Heart right ventricle (tissue), 16 donors: ENCODE data around the gene PCA3. TPM values are rescaled to one million over a fixed set of nuclear protein-coding genes. Genes with fewer than 3 reads are reported as not detected.

Source experiments
- ATAC-seq, 8 donors: fragments of 200-7000 bp; cut with Tn5 transposase; one replicate each; pipeline ENCODE4 v1.9.1; 2020; ENCODE audit warnings: mild to moderate bottlenecking in 8 of 8, moderate library complexity in 8 of 8, moderate number of reproducible peaks in 1 of 8
- DNase-seq, 2 donors: peaks; one replicate each; pipeline ENCODE4 v3.0.0-alpha.2; 2020
- H3K27ac ChIP-seq, 10 donors: fragments of 200-600 bp; sonication (generic) in 2 of 10; one replicate each; pipeline versions ENCODE4 v1.5.0 to v1.8.0; 2020 to 2022; ENCODE audit warnings: mild to moderate bottlenecking in 3 of 10
- H3K27me3 ChIP-seq, 7 donors: fragments of 200-600 bp; one replicate each; pipeline ENCODE4 v1.8.0; 2021 to 2022; ENCODE audit warnings: mild to moderate bottlenecking in 2 of 7
- H3K36me3 ChIP-seq, 9 donors: fragments of 200-600 bp; sonication (generic) in 1 of 9; one replicate each; pipeline versions ENCODE4 v1.5.0 to v1.8.0; 2020 to 2022; ENCODE audit warnings: mild to moderate bottlenecking in 2 of 9
- H3K4me1 ChIP-seq, 9 donors: fragments of 200-600 bp; sonication (generic) in 1 of 9; one replicate each; pipeline versions ENCODE4 v1.5.0 to v1.8.0; 2020 to 2022; ENCODE audit warnings: mild to moderate bottlenecking in 4 of 9
- H3K4me3 ChIP-seq, 10 donors: fragments of 200-600 bp; sonication (generic) in 2 of 10; one replicate each; pipeline versions ENCODE4 v1.5.0 to v1.8.0; 2020 to 2022; ENCODE audit warnings: mild to moderate bottlenecking in 7 of 10, moderate library complexity in 2 of 10
- H3K9me3 ChIP-seq, 11 donors: fragments of 200-600 bp in 10 of 11; sonication (generic) in 2 of 11; one replicate each; pipeline versions ENCODE4 v1.5.0 to v1.8.0; 2013 to 2022; ENCODE audit warnings: mild to moderate bottlenecking in 2 of 11, control low read depth in 1 of 11, moderate library complexity in 1 of 11
- WGBS, 2 donors: extraction: QIAGEN DNeasy Blood & Tissue Kit; methylation state at CpG; one replicate each; pipeline ENCODE4 v1.1.7; 2013; ENCODE audit warnings: inconsistent platforms in 1 of 2; 5-methylcytosine and 5-hydroxymethylcytosine counted together
- intact Hi-C, 10 donors: fragments of 100-400 bp; cut with DNase I; formaldehyde crosslinking; loops; one replicate each; pipeline versions ENCODE4 v1.11.1 to v1.14.2; 2022
- polyA plus RNA-seq, 2 donors: library from polyadenylated mRNA; stranded (reverse); fragments of 200-250 nt; gene quantifications; one replicate each; pipeline ENCODE4 v1.2.3, GENCODE V29; 2013
- total RNA-seq, 10 donors: library from RNA; stranded (reverse); fragmentation: NEBNext Ultra II Directional in 3 of 10; extraction: Animal tissue kit (Norgen Biotek cat#: 25700) in 3 of 10; gene quantifications; one replicate each; pipeline versions ENCODE4 v1.2.1 to v1.2.4, GENCODE V29; 2021 to 2023
- TF ChIP-seq, protein P1 (sequence below), 9 donors: fragments of 200-600 bp; sonication (generic) in 2 of 9; IDR thresholded peaks; one replicate each; pipeline versions ENCODE4 v1.5.0 to v1.8.0; 2021 to 2022; ENCODE audit warnings: antibody characterized with exemption in 9 of 9, mild to moderate bottlenecking in 5 of 9, moderate library complexity in 1 of 9
- donor health status: Arrhythmogenic right ventricular cardiomyopathy.
- donor health status: ischemic (EF 13 %, LVEDD 7.1; RV severe dilation, severe dysfunction).
- donor health status: healthy with polysubstance abuse.
- donor health status: DM: no; HTN: yes; CAD: no.
- donor health status: DM: no; HTN: no; CAD: no.
- donor health status: ischemic (EF 25% LVEDD 6.9; RV normal size, moderate dysfunction).
- donor health status: ischemic (EF 25% LVEDD 5.7; RV mildly dilated, moderate dysfunction).
- donor health status: healthy.
- donor health status: DM: yes; HTN: yes; CAD: no.
- donor health status: Ischemic cardiomyopathy.
- donor health status: ischemic (EF 35%, LVEDD 5.7; RV mildly dilated, moderate dysfunction).
- donor health status: nonischemic (EF 11% LVEDD 7.7; RV severe dilation, severe dysfunction).
- donor health status: DM: yes; HTN: yes; CAD: no.
- donor health status: PGD.
- donor health status: ischemic (EF 29% LVEDD 5.4; RV normal size, mild dysfunction).
- donor health status: nonischemic (EF 23%, LVEDD 6.1; RV moderate dilation, normal function).

Gene PCA3
- total and polyA plus RNA-seq, 12 donors, result 0.01 TPM; not detected in 11

DNA sequence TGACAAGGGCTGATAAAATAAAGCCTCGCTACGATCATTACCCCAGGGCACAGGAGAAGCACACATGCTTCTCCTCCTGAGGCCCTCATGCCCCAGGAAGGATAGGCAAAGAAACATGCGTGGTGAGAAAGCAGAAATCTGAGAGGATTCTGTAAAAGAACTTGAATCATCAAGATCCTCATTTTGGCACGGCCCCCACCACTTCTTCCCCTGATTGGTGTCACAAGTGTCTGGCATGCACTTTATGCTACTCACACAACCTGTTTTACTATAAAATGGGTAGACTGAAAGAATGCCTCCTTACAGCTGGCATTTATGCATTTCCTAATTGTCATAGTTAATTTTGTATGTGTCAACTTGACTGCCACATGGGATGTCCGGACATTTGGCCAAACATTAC, 32.1 kb downstream of the PCA3 start:
- Histone ChIP-seq H3K27me3 (peaks cover 0 to 8% (median 3%) of the 10 kb centered on the region in 7 donors), H3K27ac (no peak overlapping the region), H3K36me3 (no peaks in the 10 kb centered on the region), H3K4me3 (no peak overlapping the region), H3K4me1 (no peaks in the 10 kb centered on the region), H3K9me3 (no peaks in the 10 kb centered on the region)
- TF ChIP-seq, protein P1, sequence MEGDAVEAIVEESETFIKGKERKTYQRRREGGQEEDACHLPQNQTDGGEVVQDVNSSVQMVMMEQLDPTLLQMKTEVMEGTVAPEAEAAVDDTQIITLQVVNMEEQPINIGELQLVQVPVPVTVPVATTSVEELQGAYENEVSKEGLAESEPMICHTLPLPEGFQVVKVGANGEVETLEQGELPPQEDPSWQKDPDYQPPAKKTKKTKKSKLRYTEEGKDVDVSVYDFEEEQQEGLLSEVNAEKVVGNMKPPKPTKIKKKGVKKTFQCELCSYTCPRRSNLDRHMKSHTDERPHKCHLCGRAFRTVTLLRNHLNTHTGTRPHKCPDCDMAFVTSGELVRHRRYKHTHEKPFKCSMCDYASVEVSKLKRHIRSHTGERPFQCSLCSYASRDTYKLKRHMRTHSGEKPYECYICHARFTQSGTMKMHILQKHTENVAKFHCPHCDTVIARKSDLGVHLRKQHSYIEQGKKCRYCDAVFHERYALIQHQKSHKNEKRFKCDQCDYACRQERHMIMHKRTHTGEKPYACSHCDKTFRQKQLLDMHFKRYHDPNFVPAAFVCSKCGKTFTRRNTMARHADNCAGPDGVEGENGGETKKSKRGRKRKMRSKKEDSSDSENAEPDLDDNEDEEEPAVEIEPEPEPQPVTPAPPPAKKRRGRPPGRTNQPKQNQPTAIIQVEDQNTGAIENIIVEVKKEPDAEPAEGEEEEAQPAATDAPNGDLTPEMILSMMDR (IDR thresholded peaks at IDR 0.05), result no peak
- ATAC-seq (no peak), DNase-seq (no peak)
- WGBS, 2 donors, result 71 to 74% methylated on average over 5 of the region's 5 CpGs
- intact Hi-C loops, result no loop called here

DNA sequence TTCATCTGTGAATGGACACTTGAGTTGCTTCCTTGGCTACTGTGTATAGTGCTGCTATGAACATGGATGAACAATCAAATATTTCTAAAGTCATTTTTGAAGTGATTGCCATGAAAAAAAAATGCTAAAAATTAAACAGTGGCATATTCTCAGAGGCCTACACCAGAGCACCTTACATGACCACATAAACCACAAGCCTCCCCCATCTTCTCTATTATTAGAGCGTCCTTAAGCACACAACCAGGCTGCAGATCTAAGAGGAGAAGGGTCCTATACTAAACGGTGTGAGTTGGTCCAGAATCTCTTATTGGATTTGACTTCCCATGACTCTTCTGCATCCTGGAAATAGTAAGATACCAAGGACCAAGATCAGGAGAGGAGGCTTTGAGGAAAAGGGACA, 34.3 kb downstream of the PCA3 start:
- Histone ChIP-seq H3K36me3 (no peaks in the 10 kb centered on the region), H3K27ac (no peak overlapping the region), H3K4me3 (no peak overlapping the region), H3K27me3 (peaks cover 0 to 16% (median 6%) of the 10 kb centered on the region in 7 donors), H3K9me3 (no peaks in the 10 kb centered on the region), H3K4me1 (no peaks in the 10 kb centered on the region)
- intact Hi-C loops, result no loop called here
- 74 to 85% methylated on average over 2 of the region's 2 CpGs for WGBS, 2 donors
- no peak for ATAC-seq
- DNase-seq, result no peak
- TF ChIP-seq, protein P1 (IDR thresholded peaks at IDR 0.05), result no peak

DNA sequence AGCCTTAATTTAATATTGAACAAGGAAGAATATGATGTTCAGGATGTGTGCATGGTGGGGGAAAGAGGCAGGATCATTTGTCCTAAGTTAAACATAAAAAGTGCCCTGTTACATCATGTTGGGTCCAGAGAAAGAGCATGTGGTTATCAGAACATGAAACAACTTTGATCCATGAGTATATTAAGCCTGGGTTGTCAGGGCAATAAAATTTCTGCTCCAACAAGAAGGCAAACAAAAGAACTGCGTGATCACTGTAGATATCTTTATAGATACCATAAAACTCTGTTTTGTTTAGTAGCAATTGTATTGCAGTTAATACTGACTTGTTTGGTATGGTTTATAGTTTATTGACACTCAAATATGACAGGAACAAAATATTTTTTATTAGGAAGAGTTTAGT, 35.2 kb downstream of the PCA3 start:
- no peaks in the 10 kb centered on the region for H3K36me3 ChIP-seq
- H3K4me1 ChIP-seq, result no peaks in the 10 kb centered on the region
- 92 to 95% methylated on average over 1 of the region's 1 CpG for WGBS, 2 donors
- DNase-seq (no peak), ATAC-seq (no peak)
- peaks cover 0 to 21% (median 15%) of the 10 kb centered on the region in 7 donors for H3K27me3 ChIP-seq
- H3K9me3 ChIP-seq, result no peaks in the 10 kb centered on the region
- no peak overlapping the region for H3K4me3 ChIP-seq
- TF ChIP-seq, protein P1 (IDR thresholded peaks at IDR 0.05), result no peak
- no peak overlapping the region for H3K27ac ChIP-seq
- intact Hi-C loops, result no loop called here

DNA sequence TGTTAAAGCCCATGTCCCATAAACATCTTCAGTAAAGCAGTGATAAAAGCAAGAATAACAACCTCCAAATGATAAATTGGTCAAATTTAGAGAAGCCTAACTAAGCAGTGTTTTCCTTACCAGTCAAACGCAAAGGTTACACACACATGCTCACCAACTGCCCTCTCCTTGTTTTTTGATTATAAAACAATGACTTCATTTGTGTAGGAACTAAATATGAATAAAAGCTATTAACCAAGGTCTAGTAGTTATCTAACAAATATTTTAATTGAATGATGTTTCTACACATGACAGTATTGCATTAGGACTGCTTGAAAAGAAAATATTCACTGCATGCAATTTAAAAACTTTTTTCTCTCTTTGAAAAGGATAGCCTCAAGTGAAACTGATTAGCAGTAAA, 36.7 kb downstream of the PCA3 start:
- intact Hi-C loops, result no loop called here
- TF ChIP-seq, protein P1 (IDR thresholded peaks at IDR 0.05), result no peak

More for the DNA sequence above, 36.7 kb downstream of the PCA3 start:
- ATAC-seq (no peak), DNase-seq (no peak)
- H3K9me3 ChIP-seq, result no peaks in the 10 kb centered on the region
- no peak overlapping the region for H3K27ac ChIP-seq
- H3K27me3 ChIP-seq, result peaks cover 0 to 21% (median 17%) of the 10 kb centered on the region in 7 donors
- H3K4me3 ChIP-seq, result no peak overlapping the region
- no peaks in the 10 kb centered on the region for H3K4me1 ChIP-seq
- 69 to 73% methylated on average over 1 of the region's 1 CpG for WGBS, 2 donors
- no peaks in the 10 kb centered on the region for H3K36me3 ChIP-seq
